Measurements from ENCODE around the gene DAND5. TPM values are rescaled to one million over a fixed set of nuclear protein-coding genes. Genes with fewer than 3 reads are reported as not detected.

Gene DAND5
- total RNA-seq, 1 experiment from 2014 or later: not detected

- no peak for DNase-seq (ENCODE audit: low read depth, low spot score)
- in situ Hi-C loops (cut with HindIII; ENCODE audit: low pct_unique_long_range_greater_than_20kb, low sequenced_read_pairs): no loop called here
Measured at GRCh38 chr19:12984143-12984627, 14.8 kb downstream of the DAND5 start.

DNA sequence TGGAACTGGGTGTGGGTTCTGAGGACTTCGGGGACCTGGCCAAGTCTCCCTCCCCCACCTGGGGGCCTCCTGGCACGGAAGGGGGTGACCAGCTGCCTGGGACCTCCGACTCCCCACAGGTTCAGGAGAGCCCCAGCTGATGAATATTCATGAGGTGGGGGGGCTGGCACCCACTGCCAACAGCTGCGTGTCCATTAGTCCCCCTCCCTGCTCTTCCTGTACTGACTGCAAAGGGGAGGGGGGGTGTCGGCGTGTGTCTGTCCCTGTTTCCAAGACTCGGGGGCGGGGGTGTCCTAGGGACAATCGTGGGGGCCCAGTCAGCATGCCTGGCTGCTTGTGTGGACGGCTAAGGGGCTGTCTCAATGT is 15.3 kb downstream of the DAND5 start:
- in situ Hi-C loops (cut with HindIII; ENCODE audit: low pct_unique_long_range_greater_than_20kb, low sequenced_read_pairs): no loop called here

GRCh38 chr19:12985049-12985776 is 15.8 kb downstream of the DAND5 start:
- in situ Hi-C loops (cut with HindIII; ENCODE audit: low pct_unique_long_range_greater_than_20kb, low sequenced_read_pairs): no loop called here
- no peak for DNase-seq (ENCODE audit: low read depth, low spot score)

More for the DNA sequence above, 15.3 kb downstream of the DAND5 start:
- DNase-seq (ENCODE audit: low read depth, low spot score): no peak

GRCh38 chr19:12986726-12987125 is 17.4 kb downstream of the DAND5 start:
- in situ Hi-C loops (cut with HindIII; ENCODE audit: low pct_unique_long_range_greater_than_20kb, low sequenced_read_pairs): no loop called here
- DNase-seq (ENCODE audit: low read depth, low spot score): no peak

DNA sequence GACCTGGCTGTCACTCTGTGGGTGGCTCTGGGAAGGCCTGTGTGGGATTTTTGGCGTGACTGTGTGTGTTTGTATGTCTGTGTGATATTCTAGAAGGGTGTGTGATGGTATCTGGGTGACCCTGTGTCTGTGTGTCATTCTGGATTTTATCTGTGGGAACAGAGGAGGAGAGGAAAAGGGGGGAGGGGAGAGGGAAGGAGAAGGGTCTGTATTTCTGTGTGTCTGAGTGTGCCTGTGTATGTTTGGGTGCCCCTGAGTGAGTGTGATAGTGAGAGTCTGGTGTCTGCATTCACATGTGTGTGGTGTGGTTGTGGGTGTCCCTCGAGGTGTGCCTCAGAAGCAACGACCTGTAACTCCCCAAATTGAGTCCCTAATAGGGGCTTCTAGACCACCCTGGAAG is 17.8 kb downstream of the DAND5 start:
- in situ Hi-C loops (cut with HindIII; ENCODE audit: low pct_unique_long_range_greater_than_20kb, low sequenced_read_pairs): no loop called here
- DNase-seq (ENCODE audit: low read depth, low spot score): no peak

DNA sequence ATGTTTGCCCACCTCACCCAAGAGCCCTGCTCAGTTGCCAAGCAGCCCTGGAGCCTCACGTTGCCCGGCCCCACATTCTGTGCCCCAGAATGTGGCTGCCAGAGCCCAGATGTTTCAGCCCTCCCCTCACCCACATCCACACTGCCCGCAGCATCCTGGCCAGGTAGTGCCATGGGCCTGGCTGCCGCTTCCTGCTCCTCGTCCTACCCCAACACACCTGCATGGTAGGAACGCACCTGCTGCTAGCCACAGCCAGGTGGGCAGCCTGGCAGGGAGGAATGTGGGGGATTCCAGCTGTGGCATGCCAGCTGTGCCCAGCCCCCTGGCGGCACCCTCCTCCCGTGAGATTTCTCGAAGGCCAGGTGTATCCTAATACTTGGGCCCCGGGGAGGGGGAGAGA is 18.4 kb downstream of the DAND5 start:
- in situ Hi-C loops (cut with HindIII; ENCODE audit: low pct_unique_long_range_greater_than_20kb, low sequenced_read_pairs): no loop called here
- DNase-seq (ENCODE audit: low read depth, low spot score): no peak

DNA sequence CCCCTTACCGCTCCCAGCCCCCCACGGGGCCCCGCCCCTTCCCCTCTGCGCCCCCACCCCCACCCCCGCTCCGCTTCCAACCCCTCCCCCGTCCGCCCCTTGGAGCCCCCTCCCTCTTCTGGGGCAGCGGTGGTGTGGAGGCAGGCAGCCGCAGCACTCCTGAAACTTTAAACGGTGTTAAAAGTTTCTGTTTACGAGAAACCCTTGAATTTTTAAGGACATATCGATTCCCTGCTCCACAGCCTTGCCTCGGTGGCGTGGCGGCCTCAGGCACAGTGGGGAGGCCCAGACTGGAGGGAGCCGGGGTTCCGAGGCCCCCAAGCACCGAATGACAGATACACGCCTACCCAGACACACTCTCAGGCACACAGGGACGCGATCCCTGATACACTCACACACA is 21.1 kb downstream of the DAND5 start:
- DNase-seq (ENCODE audit: low read depth, low spot score): no peak
- in situ Hi-C loops (cut with HindIII; ENCODE audit: low pct_unique_long_range_greater_than_20kb, low sequenced_read_pairs): no loop called here

DNA sequence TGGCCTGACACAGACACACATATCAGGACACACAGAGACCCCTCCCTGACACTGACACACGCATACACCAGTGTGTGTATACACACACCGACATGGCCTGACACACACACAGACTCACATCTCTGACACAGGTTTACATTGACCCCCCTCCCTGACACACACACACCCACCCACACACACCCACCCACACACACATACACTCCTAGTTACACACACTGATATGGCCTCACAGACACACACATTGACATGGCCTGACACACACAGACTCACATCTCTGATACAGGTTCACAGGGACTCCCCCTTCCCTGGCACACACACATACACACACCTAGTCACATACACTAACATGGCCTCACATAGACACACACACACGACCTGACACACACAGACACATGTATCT is 21.5 kb downstream of the DAND5 start:
- no peak for DNase-seq (ENCODE audit: low read depth, low spot score)
- in situ Hi-C loops (cut with HindIII; ENCODE audit: low pct_unique_long_range_greater_than_20kb, low sequenced_read_pairs): no loop called here

DNA sequence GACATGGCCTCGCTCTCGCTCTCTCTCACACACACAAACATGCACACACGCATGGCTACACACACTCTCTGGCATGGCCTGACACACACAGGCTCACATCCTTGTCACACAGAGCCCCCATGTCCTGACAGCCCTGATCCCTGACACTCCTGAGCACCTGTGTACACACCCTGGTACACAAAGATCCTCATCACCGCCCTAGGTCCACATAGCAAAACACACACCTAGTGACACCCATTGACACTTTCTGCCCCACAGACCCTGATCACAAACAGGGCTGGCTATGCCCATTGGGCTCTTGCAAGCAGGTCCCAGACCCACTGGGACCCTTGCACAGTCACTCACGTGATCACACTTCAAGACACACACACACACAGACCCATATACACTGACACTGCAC is 21.9 kb downstream of the DAND5 start:
- in situ Hi-C loops (cut with HindIII; ENCODE audit: low pct_unique_long_range_greater_than_20kb, low sequenced_read_pairs): no loop called here
- DNase-seq (ENCODE audit: low read depth, low spot score): no peak

DNA sequence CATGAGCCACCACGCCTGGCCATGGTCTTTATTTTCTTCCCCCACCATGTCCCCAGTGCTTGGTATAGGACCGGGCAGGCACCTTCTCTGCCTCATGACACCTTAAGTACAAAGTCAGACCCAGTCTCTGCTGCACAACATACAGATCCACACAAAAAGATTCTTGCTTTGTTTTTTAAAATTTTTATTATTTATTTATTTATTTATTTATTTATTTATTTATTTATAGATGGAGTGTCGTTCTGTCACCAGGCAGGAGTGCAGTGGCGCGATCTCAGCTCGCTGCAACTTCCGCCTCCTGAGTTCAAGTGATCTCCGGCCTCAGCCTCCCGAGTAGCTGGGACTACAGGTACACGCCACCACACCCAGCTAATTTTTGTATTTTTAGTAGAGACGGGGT is 23.4 kb downstream of the DAND5 start:
- DNase-seq (ENCODE audit: low read depth, low spot score): no peak
- in situ Hi-C loops (cut with HindIII; ENCODE audit: low pct_unique_long_range_greater_than_20kb, low sequenced_read_pairs): no loop called here

DNA sequence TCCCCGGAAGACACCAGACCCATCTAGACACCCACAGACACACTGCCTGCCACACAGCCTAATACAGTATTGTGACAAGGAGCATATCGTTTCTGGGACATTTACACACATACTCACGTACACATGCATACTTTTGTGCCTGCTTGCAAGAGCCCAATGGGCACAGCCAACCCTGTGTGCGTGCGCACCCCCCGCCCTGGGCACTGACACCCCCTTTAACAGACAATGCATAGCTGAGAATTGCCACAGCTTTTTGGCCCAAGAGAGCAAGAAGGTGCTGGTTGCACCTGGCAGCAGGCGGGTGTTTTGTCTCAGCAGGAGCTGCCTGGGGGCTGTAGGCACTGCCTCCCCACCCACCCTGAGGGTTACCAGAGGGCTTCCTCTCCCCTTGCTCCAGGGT is 24.2 kb downstream of the DAND5 start:
- in situ Hi-C loops (cut with HindIII; ENCODE audit: low pct_unique_long_range_greater_than_20kb, low sequenced_read_pairs): no loop called here

GRCh38 chr19:12994701-12995595 is 25.6 kb downstream of the DAND5 start, which contains the start of gene NFIX:
Gene NFIX, plus strand, starts transcription at chr19:12995475. Its CDS starts 363 bp downstream, at chr19:12995838.
- DNase-seq (ENCODE audit: low read depth, low spot score): peak; percentile 44
- in situ Hi-C loops (cut with HindIII; ENCODE audit: low pct_unique_long_range_greater_than_20kb, low sequenced_read_pairs): no loop called here

More for the DNA sequence above, 24.2 kb downstream of the DAND5 start:
- DNase-seq (ENCODE audit: low read depth, low spot score): no peak

DNA sequence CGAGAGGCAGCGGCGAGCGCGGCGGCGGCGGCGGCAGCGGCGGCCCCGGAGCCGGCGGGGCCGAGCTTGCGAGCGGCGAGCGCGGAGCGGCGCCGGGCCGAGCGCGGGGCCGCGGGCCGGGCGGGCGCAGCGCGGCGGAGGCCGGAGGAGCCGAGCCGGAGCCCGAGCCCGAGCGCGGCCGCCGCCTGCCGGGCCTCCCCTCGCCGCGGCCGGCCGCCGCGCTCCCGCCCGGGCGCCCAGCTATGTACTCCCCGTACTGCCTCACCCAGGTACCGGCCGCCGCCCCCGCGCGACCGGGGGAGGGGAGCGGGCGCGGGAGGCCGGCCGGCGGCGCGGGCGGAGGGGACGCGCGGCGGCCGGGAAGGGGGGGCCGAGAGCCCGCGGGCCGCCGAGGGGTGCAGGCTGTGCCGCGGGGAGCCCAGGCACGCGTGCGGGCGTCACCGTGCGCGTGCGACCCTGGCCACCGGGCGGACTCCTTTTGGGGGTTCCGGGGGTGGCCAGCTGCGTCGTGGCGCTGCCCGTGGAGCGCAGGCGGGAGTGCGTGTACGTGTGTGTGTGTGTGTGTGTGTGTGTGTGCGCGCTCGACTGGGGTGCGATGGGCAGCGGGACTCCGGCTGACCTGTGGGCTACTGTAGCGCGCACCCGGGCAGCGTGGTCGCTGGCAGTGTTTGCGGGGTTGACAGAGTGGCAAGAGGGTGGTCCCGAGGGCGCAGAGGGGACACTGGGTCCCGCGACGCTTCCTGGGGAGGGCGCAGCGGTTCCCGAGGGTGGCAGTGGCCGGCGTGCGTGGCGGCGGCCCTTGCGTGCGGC is 26.4 kb downstream of the DAND5 start:
- in situ Hi-C loops (cut with HindIII; ENCODE audit: low pct_unique_long_range_greater_than_20kb, low sequenced_read_pairs): no loop called here

GRCh38 chr19:12996406-12997094 is 27.2 kb downstream of the DAND5 start:
- in situ Hi-C loops (cut with HindIII; ENCODE audit: low pct_unique_long_range_greater_than_20kb, low sequenced_read_pairs): no loop called here
- DNase-seq (ENCODE audit: low read depth, low spot score): no peak

More for the DNA sequence above, 26.4 kb downstream of the DAND5 start:
- no peak for DNase-seq (ENCODE audit: low read depth, low spot score)

DNA sequence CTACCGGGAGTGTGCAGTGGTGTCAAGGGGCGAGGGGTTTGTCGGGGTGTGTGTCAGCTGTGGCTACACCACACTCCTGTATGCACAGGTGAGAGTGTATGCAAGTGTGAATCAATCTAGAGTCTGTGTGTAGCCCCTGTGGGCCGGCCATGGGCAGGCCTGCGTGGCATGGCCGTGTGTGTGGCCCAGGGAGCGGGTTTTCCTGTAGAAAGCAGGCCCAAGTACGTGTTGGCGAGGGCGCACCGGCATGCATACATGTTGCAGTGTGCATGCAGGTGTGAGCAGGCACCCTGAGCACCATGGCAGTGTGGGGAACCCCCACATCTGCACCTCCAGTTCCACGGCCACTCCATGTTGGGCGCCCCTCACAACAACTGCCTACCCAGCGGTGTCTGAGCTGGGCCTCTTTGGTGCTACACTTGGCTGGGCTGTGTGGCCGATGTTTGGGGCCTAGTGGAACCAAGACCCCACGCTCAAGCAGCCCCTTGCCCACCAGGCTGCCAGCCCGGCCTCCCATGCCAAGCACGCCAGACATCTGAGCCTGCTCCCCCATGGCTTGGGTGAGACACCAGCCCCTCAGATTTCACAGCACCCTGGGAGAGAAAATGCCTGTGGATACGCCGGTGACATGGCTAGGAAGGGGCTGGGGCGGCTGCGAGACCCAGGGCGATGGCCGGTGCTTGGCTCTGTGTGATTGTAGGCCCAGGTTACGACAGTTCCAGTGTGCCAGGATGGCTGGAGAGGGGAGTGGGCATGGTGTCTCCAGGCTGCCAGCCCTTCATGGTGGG is 28.0 kb downstream of the DAND5 start:
- no peak for DNase-seq (ENCODE audit: low read depth, low spot score)
- in situ Hi-C loops (cut with HindIII; ENCODE audit: low pct_unique_long_range_greater_than_20kb, low sequenced_read_pairs): no loop called here

DNA sequence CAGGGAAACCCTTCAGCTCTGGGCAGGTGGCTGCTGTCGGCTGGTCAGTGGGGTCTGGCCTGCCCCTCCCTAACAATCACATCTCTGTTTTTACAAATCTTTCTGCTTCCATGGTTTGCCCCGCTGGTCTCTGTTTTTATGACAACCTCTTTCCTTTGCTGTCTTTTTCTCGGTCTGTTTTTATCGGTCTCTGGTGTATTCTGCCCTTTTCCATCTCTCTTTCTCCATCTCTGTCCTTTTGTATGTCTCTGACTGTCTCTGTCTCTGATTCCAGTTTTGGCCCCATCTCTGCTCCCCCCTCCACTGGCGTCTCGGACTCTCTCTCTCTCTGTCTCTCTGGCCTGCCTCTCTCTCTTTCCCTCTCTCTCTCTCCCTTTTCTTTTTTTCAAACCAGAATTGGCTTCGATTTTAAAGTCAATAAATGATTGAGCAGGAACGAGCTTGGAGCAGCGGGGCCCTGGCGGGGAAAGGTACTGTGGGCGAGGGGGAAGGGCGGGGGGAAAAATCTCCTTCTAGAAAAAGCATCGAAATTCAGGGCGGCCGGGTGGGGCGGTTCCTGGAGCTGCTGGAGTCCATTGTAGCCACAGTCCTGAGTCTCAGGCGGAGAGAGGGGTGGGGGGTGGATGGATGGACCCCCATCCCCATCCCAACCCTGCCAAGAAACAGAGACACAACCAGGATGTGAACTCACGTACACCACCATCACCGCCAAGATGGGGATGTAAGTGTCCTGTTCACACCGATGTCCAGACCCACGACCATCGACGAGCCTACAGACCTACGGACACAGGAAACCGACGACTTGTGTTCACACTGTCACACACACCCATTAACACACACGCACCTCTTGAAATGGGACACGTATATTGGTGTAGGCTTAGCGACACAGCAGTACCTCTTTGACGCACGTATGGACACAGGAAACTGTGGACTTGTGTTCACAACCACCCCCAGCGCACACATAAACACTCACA is 28.9 kb downstream of the DAND5 start:
- DNase-seq (ENCODE audit: low read depth, low spot score): no peak
- in situ Hi-C loops (cut with HindIII; ENCODE audit: low pct_unique_long_range_greater_than_20kb, low sequenced_read_pairs): no loop called here
